Ureter (tissue), 1 donor: ENCODE data around the gene CYP51A1. TPM values are rescaled to one million over a fixed set of nuclear protein-coding genes. Genes with fewer than 3 reads are reported as not detected.
"Not testable (repeated sequence)": the region's sequence is repeated elsewhere in the genome, so short reads cannot be mapped to it uniquely, and the experiment has no call there.

ENCODE experiments used
- DNase-seq: peaks from one replicate; pipeline ENCODE4 v3.0.0-alpha.2; 2020; ENCODE audit warnings: low spot score
- total RNA-seq: library from RNA; stranded (reverse); gene quantifications from one replicate; pipeline ENCODE4 v1.2.4, GENCODE V29; 2023
- donor health status: DM: yes; HTN: yes; CAD: no.

CYP51A1 gene
- total RNA-seq, 1 donor from 2014 or later, result 96.3 TPM

DNA sequence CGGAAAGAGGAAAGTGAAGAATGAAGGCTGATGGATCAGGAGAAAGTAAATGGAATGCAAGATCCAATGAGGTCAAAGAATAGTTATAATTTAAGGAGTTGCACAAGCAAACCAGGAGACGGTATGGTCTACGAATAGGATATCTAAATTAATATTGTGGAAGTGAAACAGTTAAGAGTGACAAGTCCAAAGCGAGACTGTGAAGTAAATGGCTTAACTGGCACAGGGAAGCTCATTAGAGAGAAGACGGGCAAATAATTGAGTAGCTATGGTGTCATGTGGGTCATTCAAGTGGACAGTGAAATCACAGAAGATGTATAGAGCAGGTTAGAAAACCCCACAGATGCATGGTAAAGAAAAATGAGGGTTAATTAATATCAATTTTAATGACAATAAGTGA lies 3.2 kb downstream of the CYP51A1 start:
- no peak for DNase-seq

DNA sequence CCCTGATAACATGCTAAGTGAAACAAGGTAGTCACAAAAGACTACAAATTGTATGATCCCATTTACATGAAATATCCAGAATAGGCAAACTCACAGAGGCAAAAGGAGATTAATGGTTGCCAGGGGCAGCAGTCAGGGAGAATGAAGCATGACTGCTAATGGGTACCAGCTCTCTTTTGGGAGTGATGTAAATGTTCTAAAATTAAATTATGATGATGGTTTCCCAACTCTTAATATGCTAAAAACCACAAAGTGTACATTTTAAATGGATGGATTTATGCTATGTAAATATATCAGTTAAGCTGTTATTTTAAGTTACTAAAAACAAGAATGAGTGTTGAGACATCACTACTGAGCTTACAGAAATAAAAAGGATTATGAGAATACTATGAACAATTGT lies 12.6 kb downstream of the CYP51A1 start:
- DNase-seq, result no peak

- no peak for DNase-seq
Measured at GRCh38 chr7:92119213-92119759, 15.0 kb downstream of the CYP51A1 start.

DNA sequence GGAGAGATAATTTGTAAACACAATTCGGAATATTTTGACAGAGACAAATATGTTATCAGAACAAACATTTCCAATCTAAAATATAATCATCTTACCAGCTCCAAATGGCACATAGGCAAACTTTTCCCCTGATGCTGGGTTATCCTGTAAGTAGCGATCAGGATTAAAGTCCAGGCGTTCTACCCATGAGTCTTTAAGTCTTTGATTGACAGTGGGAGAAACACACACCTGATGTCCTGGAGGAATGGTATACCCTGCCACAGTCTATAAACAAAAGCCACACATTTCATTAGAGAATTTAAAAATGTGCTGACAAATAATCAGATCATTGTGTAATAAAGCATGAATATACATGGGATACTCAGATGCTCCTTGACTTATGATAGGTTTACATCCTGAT lies 17.3 kb downstream of the CYP51A1 start:
- no peak for DNase-seq

DNA sequence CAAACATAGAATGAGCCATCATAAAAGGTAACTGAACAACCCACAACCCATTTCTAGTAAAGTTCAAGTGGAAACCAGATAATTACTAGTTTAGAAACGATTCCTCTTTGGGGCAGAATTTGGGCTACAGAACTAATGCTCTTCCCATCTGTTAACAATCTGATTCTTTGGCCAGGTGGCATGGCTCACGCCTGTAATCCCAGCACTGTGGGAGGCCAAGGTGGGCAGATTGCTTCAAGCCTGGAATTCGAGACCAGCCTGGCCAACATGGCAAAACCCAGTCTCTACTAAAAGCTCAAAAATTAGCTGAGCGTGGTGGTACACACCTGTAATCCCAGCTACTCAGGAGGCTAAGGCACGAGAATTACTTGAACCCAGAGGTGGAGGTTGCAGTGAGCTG lies 18.5 kb downstream of the CYP51A1 start:
- DNase-seq, result no peak

DNA sequence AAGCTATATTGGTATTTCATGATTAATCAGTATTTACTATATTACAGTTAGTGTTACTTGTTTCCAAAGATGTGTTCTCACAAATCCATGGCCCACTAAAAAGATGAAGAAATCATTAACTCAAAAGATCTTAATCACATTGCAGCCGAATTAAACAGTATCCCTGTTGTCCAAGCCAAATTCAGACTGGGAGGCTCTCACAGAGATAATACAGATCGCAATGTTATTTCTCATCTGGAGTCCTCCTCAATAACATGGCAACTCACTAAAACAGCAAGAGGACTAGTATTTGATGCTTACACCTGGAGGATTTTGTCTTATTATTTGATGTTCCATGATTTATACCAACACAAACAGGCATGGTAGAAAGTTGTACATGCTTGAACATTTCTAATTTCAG lies 23.4 kb downstream of the CYP51A1 start:
- DNase-seq, result no peak

DNA sequence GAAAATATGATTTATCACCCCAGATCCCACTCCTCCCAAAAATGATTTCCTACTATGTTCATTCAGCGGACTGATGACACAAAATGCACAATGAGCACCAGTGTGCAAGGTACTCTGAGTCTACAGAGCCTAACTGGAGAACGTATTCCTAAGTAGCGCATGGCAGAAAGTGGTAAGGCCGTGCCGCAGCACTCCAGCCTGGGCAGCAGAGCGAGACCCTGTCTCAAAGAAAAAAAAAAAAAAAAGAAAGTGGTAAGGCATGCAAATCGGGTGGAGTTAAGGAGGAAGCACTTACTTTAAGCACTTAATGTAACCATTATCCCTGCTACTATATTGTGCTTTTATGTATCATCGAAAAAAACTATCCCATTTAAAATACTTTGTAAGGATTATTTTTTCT lies 25.5 kb downstream of the CYP51A1 start:
- no peak for DNase-seq

DNA sequence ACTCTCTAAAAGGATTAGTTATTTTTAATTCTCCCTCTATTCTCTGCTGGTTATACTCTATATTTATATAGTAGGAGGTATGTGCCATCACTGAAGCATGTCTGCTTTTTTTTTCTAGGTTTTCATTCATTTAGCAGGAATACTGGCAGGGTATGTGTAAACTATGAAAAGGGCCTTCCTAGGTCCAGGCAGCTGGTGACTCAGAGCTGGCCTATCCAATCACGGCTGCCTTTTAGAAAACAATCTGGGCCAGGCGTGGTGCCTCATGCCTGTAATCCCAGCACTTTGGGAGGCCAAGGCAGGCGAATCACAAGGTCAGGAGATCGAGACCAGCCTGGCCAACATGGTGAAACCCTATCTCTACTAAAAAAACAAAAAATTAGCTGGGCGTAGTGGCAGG lies 31.4 kb downstream of the CYP51A1 start:
- DNase-seq, result not testable (repeated sequence)

GRCh38 chr7:92100534-92100933 lies 33.7 kb downstream of the CYP51A1 start:
- DNase-seq, result no peak

DNA sequence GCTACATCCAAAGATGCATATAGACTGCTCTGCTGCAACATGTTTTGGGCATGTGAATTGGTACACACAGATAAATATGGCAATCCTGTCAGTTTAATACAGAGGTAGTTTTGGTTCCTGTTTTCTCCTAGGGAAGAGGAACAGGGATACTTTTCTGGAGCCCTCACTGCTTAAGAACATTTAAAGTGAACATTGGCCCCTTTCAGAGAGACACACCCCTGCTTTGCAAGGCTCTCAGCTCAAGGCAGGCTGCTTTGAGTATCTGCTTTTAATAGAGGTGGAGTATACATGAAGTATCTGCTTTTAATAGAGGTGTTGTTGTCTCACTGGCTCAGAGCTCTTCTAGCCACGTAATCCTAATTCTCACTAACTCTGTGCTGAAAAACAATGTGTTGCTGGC lies 38.9 kb downstream of the CYP51A1 start:
- DNase-seq, result no peak

DNA sequence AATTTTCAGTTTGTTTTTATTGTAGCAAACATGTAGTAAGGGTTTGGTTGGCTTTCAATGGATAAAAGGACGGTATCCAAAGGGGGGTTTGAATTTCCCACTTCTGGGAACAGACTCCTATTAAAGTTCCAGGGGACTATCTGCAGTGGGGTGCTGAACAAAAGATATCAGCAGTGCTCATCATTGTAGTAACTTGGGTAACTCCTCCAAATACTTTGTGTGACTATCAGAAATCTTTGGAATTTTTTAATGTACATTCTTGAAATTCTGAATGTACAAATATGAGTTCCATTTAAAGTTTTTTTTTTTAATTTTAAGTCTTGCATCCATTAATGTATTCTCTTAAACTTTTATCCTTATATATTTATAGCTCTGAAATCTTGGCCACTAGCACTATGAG lies 42.1 kb downstream of the CYP51A1 start:
- DNase-seq, result no peak

DNA sequence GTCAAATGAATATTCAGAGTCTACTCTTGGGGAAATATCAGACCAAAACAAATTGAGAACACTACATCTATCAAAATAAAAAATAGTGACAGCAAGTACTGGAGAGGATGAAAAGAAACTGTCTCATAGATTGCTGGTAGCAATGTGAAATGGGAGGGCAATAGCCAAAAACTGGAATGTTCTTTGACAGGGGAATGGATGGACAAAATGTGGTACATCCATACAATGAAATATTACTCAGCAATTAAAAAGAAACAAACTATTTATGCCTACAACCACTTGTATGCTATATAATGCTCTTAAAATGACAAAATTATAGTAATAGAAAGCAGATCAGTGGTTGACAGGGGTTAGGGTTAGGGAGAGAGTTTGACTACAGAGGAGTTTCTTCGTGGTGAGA lies 46.0 kb downstream of the CYP51A1 start:
- no peak for DNase-seq

GRCh38 chr7:92083922-92084321 lies 50.4 kb downstream of the CYP51A1 start:
- not testable (repeated sequence) for DNase-seq

DNA sequence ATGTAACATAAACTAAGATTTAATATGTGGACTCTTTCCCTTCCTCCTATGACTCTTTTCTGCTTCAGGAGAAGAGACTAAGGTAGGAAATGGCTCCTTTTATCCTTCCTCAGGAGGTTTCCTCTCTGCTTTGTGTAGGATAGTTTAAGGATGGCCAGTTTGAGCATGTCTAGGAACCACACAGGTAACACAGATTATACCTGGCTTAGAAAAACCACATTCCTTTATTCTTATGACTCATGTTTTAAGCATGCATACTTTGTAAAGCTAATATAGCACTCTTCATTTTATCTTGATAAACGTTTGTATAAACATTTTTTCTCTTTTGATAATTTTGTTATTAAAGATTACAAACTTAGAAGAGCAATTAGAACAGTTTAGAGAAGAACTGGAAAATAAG lies 57.8 kb downstream of the CYP51A1 start:
- DNase-seq, result no peak

DNA sequence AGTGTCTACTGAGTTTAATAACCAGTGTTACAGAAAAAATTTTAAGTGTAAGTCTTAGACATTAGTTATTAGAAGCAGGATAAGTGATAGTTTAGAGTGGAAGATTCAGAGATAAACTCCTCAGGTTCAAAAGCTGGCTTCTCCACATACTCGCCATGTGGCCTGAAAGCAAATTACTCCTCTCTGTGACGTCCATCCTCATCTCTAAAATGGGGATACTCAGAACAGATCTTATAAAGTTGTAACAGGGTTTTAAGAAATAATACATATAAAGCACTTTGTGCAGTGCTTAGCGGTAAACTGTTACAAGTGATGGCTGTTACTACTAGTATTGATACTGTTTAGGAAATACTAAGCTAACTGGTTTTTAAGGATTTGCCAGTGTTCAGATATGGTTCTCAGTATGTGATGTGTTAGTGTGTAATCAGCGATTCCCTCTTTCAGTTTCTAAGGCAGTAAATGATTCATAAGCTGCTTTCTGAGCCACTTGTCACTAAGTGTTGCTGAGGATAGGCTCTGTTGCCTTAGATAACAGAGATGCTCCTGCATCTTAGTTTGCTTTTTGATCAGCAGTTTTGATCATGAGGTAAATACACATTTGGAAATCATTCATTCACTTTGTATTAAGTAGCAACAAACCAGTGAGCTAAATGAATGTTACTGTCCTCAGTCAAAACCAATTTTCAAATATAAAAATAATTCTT lies 58.7 kb downstream of the CYP51A1 start:
- no peak for DNase-seq

DNA sequence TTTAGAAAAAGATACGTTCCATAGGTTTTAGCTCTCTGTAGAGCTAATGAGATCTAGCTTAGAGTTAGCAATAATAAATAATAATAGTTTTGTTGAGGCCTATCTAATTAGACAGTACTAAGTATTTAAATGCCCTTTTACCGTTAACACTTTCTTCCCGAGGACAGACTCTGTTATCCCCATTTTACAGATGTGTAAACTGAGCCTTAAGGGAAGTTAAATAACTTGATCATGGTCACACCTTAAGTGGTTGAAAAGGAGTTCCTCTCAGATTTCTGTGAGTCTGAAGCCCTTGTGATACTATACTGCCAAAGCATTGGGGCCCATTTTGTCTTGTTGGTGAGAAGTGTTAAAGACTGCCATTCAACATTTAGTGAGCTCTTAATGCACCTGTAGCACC lies 61.6 kb downstream of the CYP51A1 start:
- DNase-seq, result no peak

GRCh38 chr7:92072121-92072520 lies 62.2 kb downstream of the CYP51A1 start:
- DNase-seq, result no peak

DNA sequence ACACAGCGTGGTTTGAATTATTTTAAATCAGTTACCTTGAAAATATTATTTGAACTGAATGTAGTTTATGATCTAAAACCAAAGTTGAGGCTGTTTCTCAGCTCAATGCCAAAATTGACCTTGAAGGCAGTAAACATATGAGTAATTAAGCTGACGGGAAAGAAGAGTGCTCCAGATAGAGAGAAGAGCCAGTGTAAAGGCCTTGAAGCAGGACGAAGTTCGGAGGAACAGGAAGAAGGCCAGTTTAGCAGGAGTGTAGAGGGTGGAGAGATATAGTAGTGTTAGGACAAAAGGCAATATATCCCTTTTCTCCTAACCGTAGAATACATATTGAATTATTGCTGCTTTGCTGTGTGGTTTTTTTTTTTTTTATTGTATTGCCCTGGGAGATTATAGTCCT lies 63.2 kb downstream of the CYP51A1 start:
- no peak for DNase-seq

DNA sequence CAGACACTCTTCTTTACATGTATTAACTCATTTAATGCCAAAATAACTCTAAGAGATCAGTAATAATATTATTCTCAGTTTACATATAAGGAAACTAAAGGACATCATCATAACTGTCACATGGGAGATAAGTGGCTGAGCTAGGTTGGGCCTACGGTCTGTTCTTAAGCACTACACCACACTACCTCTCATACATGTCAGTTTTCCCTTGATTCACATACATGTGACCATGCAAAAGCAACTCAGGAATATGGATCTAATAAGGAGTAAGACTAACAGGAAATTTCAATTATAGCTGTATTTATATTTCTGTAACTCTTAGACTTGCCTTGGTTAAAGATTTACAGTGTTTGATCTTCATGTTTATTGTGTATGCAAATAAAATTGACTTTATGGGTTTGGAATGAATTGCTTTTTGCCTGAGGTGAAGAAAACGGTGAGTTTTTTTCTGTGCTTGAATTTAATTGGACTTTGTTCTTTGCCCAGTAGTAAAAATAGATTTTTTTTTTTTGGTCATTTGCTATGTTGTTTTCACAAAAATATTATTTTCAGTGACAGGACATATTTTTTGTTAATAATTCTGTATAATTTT lies 69.7 kb downstream of the CYP51A1 start:
- DNase-seq, result no peak
